MM.1S (cell line): ENCODE measurements around the gene TMTC1.

ENCODE experiments used
- DNase-seq: peaks from one replicate; pipeline ENCODE4 v3.0.0-alpha.2; 2015
- H2AFZ ChIP-seq: fragments of 300-600 bp; sonication (generic); 2 replicates; pipeline ENCODE4 v1.6.0; 2016; ENCODE audit warnings: antibody characterized with exemption, low read length
- H3F3A ChIP-seq: fragments of 300-600 bp; sonication (generic); 2 replicates; pipeline ENCODE4 v1.6.1; 2016; ENCODE audit warnings: mild to moderate bottlenecking, antibody characterized with exemption, low read length, moderate library complexity, mixed read lengths; ENCODE audit not compliant: insufficient read depth
- H3K27ac ChIP-seq: fragments of 300-600 bp; sonication (generic); 2 replicates; pipeline ENCODE4 v1.5.1; 2016; ENCODE audit warnings: mild to moderate bottlenecking, low read length
- H3K27me3 ChIP-seq: fragments of 300-600 bp; sonication (generic); replicated peaks from 2 replicates; pipeline ENCODE4 v1.6.0; 2016; ENCODE audit warnings: low read length; ENCODE audit not compliant: insufficient read depth
- H3K36me3 ChIP-seq: fragments of 300-600 bp; sonication (generic); replicated peaks from 2 replicates; pipeline ENCODE4 v1.6.1; 2016; ENCODE audit warnings: mild to moderate bottlenecking, low read length, mixed read lengths; ENCODE audit not compliant: insufficient read depth
- H3K4me1 ChIP-seq: fragments of 300-600 bp; sonication (generic); 2 replicates; pipeline ENCODE4 v1.6.1; 2016; ENCODE audit warnings: low read length, mixed read lengths
- H3K4me2 ChIP-seq: fragments of 300-600 bp; sonication (generic); 2 replicates; pipeline ENCODE4 v1.6.0; 2016; ENCODE audit warnings: low read depth, low read length
- H3K4me3 ChIP-seq: fragments of 300-600 bp; sonication (generic); 2 replicates; pipeline ENCODE4 v1.5.1; 2016; ENCODE audit warnings: low read length, mixed read lengths
- H3K79me2 ChIP-seq: fragments of 300-600 bp; sonication (generic); 2 replicates; pipeline ENCODE4 v1.6.1; 2016; ENCODE audit warnings: mixed run types, low read length, mixed read lengths
- H3K9ac ChIP-seq: fragments of 300-600 bp; sonication (generic); 2 replicates; pipeline ENCODE4 v1.6.1; 2016; ENCODE audit warnings: low read length, mixed read lengths
- H3K9me2 ChIP-seq: fragments of 300-600 bp; sonication (generic); replicated peaks from 2 replicates; pipeline ENCODE4 v1.6.1; 2016; ENCODE audit warnings: mild to moderate bottlenecking, low read length, mixed read lengths; ENCODE audit not compliant: insufficient read depth
- H3K9me3 ChIP-seq: fragments of 300-600 bp; sonication (generic); replicated peaks from 2 replicates; pipeline ENCODE4 v1.6.1; 2016; ENCODE audit warnings: mild to moderate bottlenecking, low read length, mixed read lengths; ENCODE audit not compliant: insufficient read depth
- H4K20me1 ChIP-seq: fragments of 300-600 bp; sonication (generic); 2 replicates; pipeline ENCODE4 v1.6.1; 2016; ENCODE audit warnings: mild to moderate bottlenecking, low read length, moderate library complexity, mixed read lengths; ENCODE audit not compliant: insufficient read depth
- EZH2 ChIP-seq: fragments of 300-600 bp; sonication (generic); optimal IDR thresholded peaks from 2 replicates; pipeline ENCODE3; 2017; ENCODE audit warnings: low read depth, mild to moderate bottlenecking, antibody characterized with exemption, low read length, mixed read lengths
- EZH2phosphoT487 ChIP-seq: fragments of 300-600 bp; sonication (generic); IDR thresholded peaks from 2 replicates; pipeline ENCODE4 v1.6.1; 2018; ENCODE audit warnings: antibody characterized with exemption, low read length
- TF ChIP-seq, protein P1 (sequence below): fragments of 300-600 bp; sonication (generic); IDR thresholded peaks from 2 replicates; pipeline ENCODE4 v1.5.1; 2016; ENCODE audit warnings: antibody characterized with exemption, low read length, mixed read lengths

The TMTC1 gene

DNA sequence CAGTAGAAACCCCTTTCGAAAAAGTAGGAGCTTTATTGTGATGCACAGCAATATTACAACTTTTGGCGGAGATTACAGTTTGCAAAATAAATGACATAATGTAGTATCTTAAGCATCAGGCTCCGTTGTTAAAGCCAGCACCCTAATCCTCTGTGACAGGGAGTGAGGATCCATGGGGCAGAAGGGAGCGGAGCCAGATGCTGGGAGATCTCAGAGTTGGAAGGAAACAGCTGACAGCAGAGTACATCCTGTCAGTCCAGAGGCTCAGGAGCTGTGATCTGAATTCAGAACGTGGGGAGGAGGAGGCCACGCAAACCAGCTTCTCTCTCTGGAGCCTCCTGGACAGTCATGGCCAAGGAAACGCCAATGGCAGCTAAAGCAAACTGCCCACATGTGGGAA is 55.7 kb downstream of the TMTC1 start:
- Histone ChIP-seq H3K9me3 (no peaks in the 10 kb centered on the region), H3K27ac (no peak overlapping the region), H2AFZ (no peak overlapping the region), H3K4me1 (no peaks in the 10 kb centered on the region), H3K4me3 (no peak overlapping the region), H3K36me3 (no peaks in the 10 kb centered on the region), H3K4me2 (no peak overlapping the region), H3K9ac (no peak overlapping the region), H3K9me2 (no peaks in the 10 kb centered on the region), H3K27me3 (no peaks in the 10 kb centered on the region), H3F3A (no peaks in the 10 kb centered on the region), H3K79me2 (no peaks in the 10 kb centered on the region), H4K20me1 (no peaks in the 10 kb centered on the region)
- no peak for TF ChIP-seq EZH2
- TF ChIP-seq EZH2phosphoT487, result no peak
- no peak for DNase-seq

DNA sequence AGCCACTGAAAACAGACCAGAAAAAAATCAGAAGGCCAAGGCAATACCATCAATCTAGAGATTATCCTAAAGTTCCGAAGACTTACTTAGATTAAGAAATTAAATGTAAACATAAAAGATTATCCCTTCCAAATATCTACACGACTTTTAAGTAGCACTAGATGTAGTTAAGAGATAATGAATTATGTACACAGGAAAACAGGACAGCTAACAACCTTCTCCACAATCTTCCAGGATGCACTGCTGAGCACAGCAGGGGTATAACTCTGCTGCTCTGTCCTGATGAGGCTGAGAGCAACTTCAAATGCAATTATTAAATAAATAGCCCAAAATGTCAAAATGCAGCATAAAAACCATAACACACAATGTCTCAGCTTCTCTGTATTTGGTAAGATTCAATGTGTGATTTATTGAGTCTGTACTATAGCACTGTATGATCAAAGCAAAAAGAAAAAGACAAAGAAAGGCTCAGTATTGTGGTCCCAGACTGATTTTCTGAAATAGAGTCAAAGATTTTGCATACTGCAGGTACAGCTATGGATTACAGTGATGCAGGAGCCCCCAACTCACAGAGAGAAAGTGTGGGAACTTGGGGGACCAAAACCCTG is 56.9 kb downstream of the TMTC1 start:
- Histone ChIP-seq H2AFZ (no peak overlapping the region), H3K9me2 (no peaks in the 10 kb centered on the region), H3K4me2 (no peak overlapping the region), H3K79me2 (no peaks in the 10 kb centered on the region), H3K4me1 (no peaks in the 10 kb centered on the region), H3K9me3 (no peaks in the 10 kb centered on the region), H3K27me3 (no peaks in the 10 kb centered on the region), H3F3A (no peaks in the 10 kb centered on the region), H4K20me1 (no peaks in the 10 kb centered on the region), H3K4me3 (no peak overlapping the region), H3K27ac (no peak overlapping the region), H3K36me3 (no peaks in the 10 kb centered on the region), H3K9ac (no peak overlapping the region)
- no peak for TF ChIP-seq EZH2phosphoT487
- DNase-seq, result no peak

DNA sequence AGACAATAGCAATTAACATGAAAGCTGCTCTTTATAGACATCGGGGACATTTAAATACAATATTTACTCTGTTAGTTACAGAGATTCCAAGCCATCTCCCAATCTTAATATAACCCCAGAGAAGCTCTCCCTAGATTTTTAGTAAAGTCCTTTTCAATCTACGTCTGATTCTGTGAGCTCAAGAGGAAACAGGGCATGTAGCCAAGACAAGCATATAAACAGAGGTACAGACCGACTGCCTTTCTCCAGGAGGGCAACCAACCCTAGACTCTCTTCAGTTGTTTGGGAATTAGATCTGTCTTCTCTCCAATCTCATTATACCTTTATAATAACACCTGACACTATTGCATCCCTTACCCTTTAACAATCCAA is 57.4 kb downstream of the TMTC1 start:
- H3K4me2 ChIP-seq, result no peak overlapping the region
- H3K27ac ChIP-seq, result no peak overlapping the region
- no peak overlapping the region for H2AFZ ChIP-seq
- H3F3A ChIP-seq, result no peaks in the 10 kb centered on the region
- H3K27me3 ChIP-seq, result no peaks in the 10 kb centered on the region
- no peaks in the 10 kb centered on the region for H3K79me2 ChIP-seq
- no peaks in the 10 kb centered on the region for H3K36me3 ChIP-seq
- H3K4me1 ChIP-seq, result no peaks in the 10 kb centered on the region
- no peak overlapping the region for H3K4me3 ChIP-seq
- no peak for DNase-seq
- TF ChIP-seq EZH2phosphoT487 (no peak), EZH2 (no peak)
- TF ChIP-seq, protein P1, sequence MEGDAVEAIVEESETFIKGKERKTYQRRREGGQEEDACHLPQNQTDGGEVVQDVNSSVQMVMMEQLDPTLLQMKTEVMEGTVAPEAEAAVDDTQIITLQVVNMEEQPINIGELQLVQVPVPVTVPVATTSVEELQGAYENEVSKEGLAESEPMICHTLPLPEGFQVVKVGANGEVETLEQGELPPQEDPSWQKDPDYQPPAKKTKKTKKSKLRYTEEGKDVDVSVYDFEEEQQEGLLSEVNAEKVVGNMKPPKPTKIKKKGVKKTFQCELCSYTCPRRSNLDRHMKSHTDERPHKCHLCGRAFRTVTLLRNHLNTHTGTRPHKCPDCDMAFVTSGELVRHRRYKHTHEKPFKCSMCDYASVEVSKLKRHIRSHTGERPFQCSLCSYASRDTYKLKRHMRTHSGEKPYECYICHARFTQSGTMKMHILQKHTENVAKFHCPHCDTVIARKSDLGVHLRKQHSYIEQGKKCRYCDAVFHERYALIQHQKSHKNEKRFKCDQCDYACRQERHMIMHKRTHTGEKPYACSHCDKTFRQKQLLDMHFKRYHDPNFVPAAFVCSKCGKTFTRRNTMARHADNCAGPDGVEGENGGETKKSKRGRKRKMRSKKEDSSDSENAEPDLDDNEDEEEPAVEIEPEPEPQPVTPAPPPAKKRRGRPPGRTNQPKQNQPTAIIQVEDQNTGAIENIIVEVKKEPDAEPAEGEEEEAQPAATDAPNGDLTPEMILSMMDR, result no peak
- H4K20me1 ChIP-seq, result no peaks in the 10 kb centered on the region
- H3K9me3 ChIP-seq, result no peaks in the 10 kb centered on the region
- H3K9ac ChIP-seq, result no peak overlapping the region
- no peaks in the 10 kb centered on the region for H3K9me2 ChIP-seq

DNA sequence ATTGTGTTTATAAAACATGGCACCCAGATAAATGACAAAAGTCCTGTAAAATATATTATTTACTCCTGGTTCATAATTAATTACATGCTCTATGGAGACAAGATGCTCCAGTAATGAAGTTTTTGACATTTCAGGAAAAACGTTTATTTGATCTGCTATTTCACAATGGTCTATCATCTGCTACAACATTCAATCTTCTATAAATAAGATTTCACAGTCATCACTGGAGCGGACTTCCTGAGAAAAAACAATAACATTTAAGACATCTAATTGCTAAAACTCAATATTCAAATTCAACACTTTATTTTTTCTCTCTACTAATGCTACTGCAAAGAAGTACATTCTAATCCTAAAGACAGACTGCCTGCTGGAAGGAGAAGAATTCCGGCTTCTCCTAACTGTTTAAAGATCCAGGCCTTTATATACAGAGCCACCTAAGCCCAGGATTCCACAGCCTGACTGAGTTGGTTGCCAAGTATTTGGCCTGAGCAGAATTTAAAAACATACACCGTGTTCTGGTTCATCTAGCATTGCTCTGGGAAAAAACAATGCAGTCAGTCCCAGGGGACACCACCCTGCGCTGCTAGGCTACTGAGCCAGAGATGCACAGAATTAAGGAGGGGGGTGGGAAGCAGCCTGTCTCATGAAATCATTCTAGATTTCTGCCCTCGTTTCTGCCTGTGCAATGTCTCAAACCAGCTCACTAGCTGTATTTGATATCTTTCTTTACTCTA is 58.0 kb downstream of the TMTC1 start:
- no peak overlapping the region for H3K9ac ChIP-seq
- no peaks in the 10 kb centered on the region for H3K36me3 ChIP-seq
- H3K4me1 ChIP-seq, result no peaks in the 10 kb centered on the region
- no peaks in the 10 kb centered on the region for H3K9me3 ChIP-seq
- H3K27me3 ChIP-seq, result no peaks in the 10 kb centered on the region
- H3K4me3 ChIP-seq, result no peak overlapping the region
- no peak overlapping the region for H3K4me2 ChIP-seq
- no peaks in the 10 kb centered on the region for H3K9me2 ChIP-seq
- no peak for TF ChIP-seq EZH2
- no peak for TF ChIP-seq EZH2phosphoT487
- TF ChIP-seq, protein P1, result no peak
- H3K79me2 ChIP-seq, result no peaks in the 10 kb centered on the region
- no peak for DNase-seq
- H3K27ac ChIP-seq, result no peak overlapping the region
- H3F3A ChIP-seq, result no peaks in the 10 kb centered on the region
- no peaks in the 10 kb centered on the region for H4K20me1 ChIP-seq
- no peak overlapping the region for H2AFZ ChIP-seq
